ENCODE results near the gene CALHM2. TPM values are rescaled to one million over a fixed set of nuclear protein-coding genes. Genes with fewer than 3 reads are reported as not detected.

CALHM2 gene
- total and polyA plus RNA-seq, 2 of the 13 experiments (the other 11 are each of a cell fraction or from before 2014, with no cell fraction given), result 0.15 TPM; not detected in 1

DNA sequence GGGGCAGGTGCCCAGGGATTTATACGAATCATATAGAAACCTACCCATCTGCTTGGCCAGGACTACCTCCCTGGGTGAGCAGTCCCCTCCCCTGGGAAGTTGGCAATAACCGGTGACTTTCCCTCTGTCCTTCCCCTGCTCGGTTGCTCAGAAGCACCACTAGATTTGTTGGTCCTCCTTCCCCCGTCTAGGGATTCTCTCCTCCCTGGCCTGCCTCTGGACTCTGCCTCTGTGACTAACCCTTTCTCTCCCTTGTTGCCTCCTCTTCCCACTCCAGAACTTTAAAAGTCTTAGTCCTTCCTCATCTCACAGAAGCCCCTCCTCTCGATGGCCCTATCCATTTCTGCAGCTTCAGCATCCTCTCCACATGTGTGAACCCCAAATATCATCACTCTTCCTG lies 17.0 kb upstream of the CALHM2 start:
- Histone ChIP-seq H3K4me1 (ENCODE audit: insufficient read depth, low read length) (peaks cover 18% of the 10 kb centered on the region), H3K4me2 (ENCODE audit: low read depth, low read length) (no peak overlapping the region), H3K9me3 (ENCODE audit: low read length) (no peaks in the 10 kb centered on the region), H2AFZ (ENCODE audit: low read length) (no peak overlapping the region), H3K36me3 (replicated peaks in 1 of 2; ENCODE audit: control insufficient read depth in 1 of 2, insufficient read depth in 2 of 2, low read length in 2 of 2) (no peaks in the 10 kb centered on the region), H3K79me2 (ENCODE audit: insufficient read depth, low read length) (no peaks in the 10 kb centered on the region), H3K4me3 (replicated peaks in 1 of 3; ENCODE audit: insufficient read depth in 1 of 3, low read depth in 2 of 3, low read length in 3 of 3) (no peak overlapping the region), H3K27me3 (ENCODE audit: control insufficient read depth in 1 of 2, insufficient read depth in 2 of 2, low read length in 2 of 2) (peaks cover 3 to 41% of the 10 kb centered on the region in 2 experiments; a peak in 3 of 5 replicates), H3K27ac (ENCODE audit: extremely low read length, insufficient read depth, low read length) (no peak overlapping the region), H4K20me1 (ENCODE audit: insufficient read depth, low read length) (no peaks in the 10 kb centered on the region), H3K9ac (ENCODE audit: insufficient read depth, low read depth, low read length) (no peak overlapping the region)
- FAIRE-seq (no peak), DNase-seq (ENCODE audit: low spot score) (no peak), ATAC-seq (no peak)
- TF ChIP-seq ARNT (IDR thresholded peaks at IDR 0.05) (no peak), ZNF383 (CRISPR knock-in tag; IDR thresholded peaks at IDR 0.05; ENCODE audit: borderline replicate concordance) (no peak), NAIF1 (CRISPR knock-in tag; IDR thresholded peaks at IDR 0.05; ENCODE audit: borderline replicate concordance) (no peak), SRY (CRISPR knock-in tag; IDR thresholded peaks at IDR 0.05) (no peak)
- 3% methylated on average over 4 of the region's 5 CpGs for WGBS (ENCODE audit: low lambda C conversion rate)
- BruUV-seq (replicated peaks), result no TSS peak
- ChIA-PET POLR2A (interaction anchor here (0.9 kb wide), 1 partner anchor 73 kb away, joined by 3 read pairs; the partner anchor contains the start of genes ATP5MK and PDCD11), CTCF (ENCODE audit: low intra/inter-chr PET ratio, low total read pairs) (no interaction called here)
- intact Hi-C loops (cut with micrococcal nuclease; ENCODE audit: unreplicated experiment), result no loop called here
- in situ Hi-C loops (cut with HindIII; ENCODE audit: extremely low pct_ligation_motif_present, low pct_unique_long_range_greater_than_20kb), result no loop called here

DNA sequence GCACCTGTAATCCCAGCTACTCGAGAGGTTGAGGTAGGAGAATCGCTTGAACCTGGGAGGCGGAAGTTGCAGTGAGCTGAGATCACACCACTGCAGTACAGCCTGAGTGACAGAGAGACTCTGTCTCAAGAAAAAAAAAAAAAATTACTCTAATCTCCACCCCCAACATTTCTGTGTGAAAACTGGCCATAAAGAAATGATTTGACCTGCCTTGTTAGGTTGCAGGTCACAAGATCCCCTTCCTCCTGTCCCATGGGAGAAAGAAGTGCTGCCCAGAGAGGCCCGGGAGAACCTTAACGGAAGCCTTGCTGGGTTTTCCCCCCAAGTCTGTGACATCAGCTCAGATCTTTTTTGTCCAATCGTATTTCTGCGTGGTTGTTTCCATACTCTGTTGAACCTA lies 15.2 kb upstream of the CALHM2 start:
- TF ChIP-seq FOXA3 (CRISPR knock-in tag; IDR thresholded peaks at IDR 0.05), result no peak
- TF ChIP-seq, protein P1, sequence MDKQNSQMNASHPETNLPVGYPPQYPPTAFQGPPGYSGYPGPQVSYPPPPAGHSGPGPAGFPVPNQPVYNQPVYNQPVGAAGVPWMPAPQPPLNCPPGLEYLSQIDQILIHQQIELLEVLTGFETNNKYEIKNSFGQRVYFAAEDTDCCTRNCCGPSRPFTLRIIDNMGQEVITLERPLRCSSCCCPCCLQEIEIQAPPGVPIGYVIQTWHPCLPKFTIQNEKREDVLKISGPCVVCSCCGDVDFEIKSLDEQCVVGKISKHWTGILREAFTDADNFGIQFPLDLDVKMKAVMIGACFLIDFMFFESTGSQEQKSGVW (CRISPR knock-in tag; IDR thresholded peaks at IDR 0.05; ENCODE audit: borderline replicate concordance), result no peak
- TF ChIP-seq, protein P2, sequence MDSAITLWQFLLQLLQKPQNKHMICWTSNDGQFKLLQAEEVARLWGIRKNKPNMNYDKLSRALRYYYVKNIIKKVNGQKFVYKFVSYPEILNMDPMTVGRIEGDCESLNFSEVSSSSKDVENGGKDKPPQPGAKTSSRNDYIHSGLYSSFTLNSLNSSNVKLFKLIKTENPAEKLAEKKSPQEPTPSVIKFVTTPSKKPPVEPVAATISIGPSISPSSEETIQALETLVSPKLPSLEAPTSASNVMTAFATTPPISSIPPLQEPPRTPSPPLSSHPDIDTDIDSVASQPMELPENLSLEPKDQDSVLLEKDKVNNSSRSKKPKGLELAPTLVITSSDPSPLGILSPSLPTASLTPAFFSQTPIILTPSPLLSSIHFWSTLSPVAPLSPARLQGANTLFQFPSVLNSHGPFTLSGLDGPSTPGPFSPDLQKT (CRISPR knock-in tag; IDR thresholded peaks at IDR 0.05; ENCODE audit: borderline replicate concordance), result no peak
- no peaks in the 10 kb centered on the region for H4K20me1 ChIP-seq (ENCODE audit: insufficient read depth, low read length)
- no peak overlapping the region for H3K9ac ChIP-seq (ENCODE audit: insufficient read depth, low read depth, low read length)
- no peaks in the 10 kb centered on the region for H3K36me3 ChIP-seq (replicated peaks in 1 of 2; ENCODE audit: control insufficient read depth in 1 of 2, insufficient read depth in 2 of 2, low read length in 2 of 2)
- H3K27ac ChIP-seq (ENCODE audit: extremely low read length, insufficient read depth, low read length), result no peak overlapping the region
- H2AFZ ChIP-seq (ENCODE audit: low read length), result no peak overlapping the region
- in situ Hi-C loops (cut with HindIII; ENCODE audit: extremely low pct_ligation_motif_present, low pct_unique_long_range_greater_than_20kb) (no loop called here), intact Hi-C loops (cut with micrococcal nuclease; ENCODE audit: unreplicated experiment) (no loop called here)
- DNase-seq (ENCODE audit: low spot score), result no peak
- CTCF ChIA-PET (ENCODE audit: low intra/inter-chr PET ratio, low total read pairs), result no interaction called here
- ATAC-seq, result no peak
- H3K4me3 ChIP-seq (replicated peaks in 1 of 3; ENCODE audit: insufficient read depth in 1 of 3, low read depth in 2 of 3, low read length in 3 of 3), result no peak overlapping the region
- H3K9me3 ChIP-seq (ENCODE audit: low read length), result no peaks in the 10 kb centered on the region
- no peak overlapping the region for H3K4me2 ChIP-seq (ENCODE audit: low read depth, low read length)
- no peak for FAIRE-seq
- peaks cover 1 to 42% of the 10 kb centered on the region in 2 experiments; a peak in 3 of 5 replicates for H3K27me3 ChIP-seq (ENCODE audit: control insufficient read depth in 1 of 2, insufficient read depth in 2 of 2, low read length in 2 of 2)
- POLR2A ChIA-PET, result no interaction called here
- H3K4me1 ChIP-seq (ENCODE audit: insufficient read depth, low read length), result peaks cover 18% of the 10 kb centered on the region
- no TSS peak for BruUV-seq (replicated peaks)
- no peaks in the 10 kb centered on the region for H3K79me2 ChIP-seq (ENCODE audit: insufficient read depth, low read length)
- 57% methylated on average over 7 of the region's 7 CpGs for WGBS (ENCODE audit: low lambda C conversion rate)
